BE2C (cell line): ENCODE results near the gene CBLC.
"Not testable (repeated sequence)": the region's sequence is repeated elsewhere in the genome, so short reads cannot be mapped to it uniquely, and the experiment has no call there.

Experiments used
- DNase-seq: peaks from one replicate; pipeline ENCODE4 v3.0.0-alpha.2; 2020
- H3K27me3 ChIP-seq: fragments of 250-450 bp; sonication (Bioruptor Pico); 2 replicates; pipeline ENCODE4 v1.5.1; 2020; ENCODE audit warnings: mild to moderate bottlenecking
- H3K36me3 ChIP-seq: fragments of 250-450 bp; sonication (Bioruptor Pico); 2 replicates; pipeline ENCODE4 v1.5.1; 2020; ENCODE audit warnings: mild to moderate bottlenecking
- H3K4me1 ChIP-seq: fragments of 250-450 bp; sonication (Bioruptor Pico); 2 replicates; pipeline ENCODE4 v1.5.1; 2020
- H3K4me3 ChIP-seq: 2 replicates; pipeline ENCODE4 v1.5.1; 2011; ENCODE audit warnings: low read depth, low read length
- H3K9me3 ChIP-seq: fragments of 250-450 bp; sonication (Bioruptor Pico); 2 replicates; pipeline ENCODE4 v1.5.1; 2020
- CTCF ChIP-seq: IDR thresholded peaks from 2 replicates; pipeline ENCODE4 v1.5.1; 2012; ENCODE audit warnings: mild to moderate bottlenecking, low read depth, low read length

CBLC gene

GRCh38 chr19:44822670-44823372 is 45.1 kb downstream of the CBLC start:
- no peaks in the 10 kb centered on the region for H3K4me1 ChIP-seq
- no peaks in the 10 kb centered on the region for H3K36me3 ChIP-seq
- DNase-seq, result no peak
- no peak overlapping the region for H3K4me3 ChIP-seq
- no peaks in the 10 kb centered on the region for H3K9me3 ChIP-seq
- H3K27me3 ChIP-seq, result peaks cover 4% of the 10 kb centered on the region
- TF ChIP-seq CTCF, result no peak

GRCh38 chr19:44823373-44823698 is 45.6 kb downstream of the CBLC start:
- Histone ChIP-seq H3K36me3 (no peaks in the 10 kb centered on the region), H3K27me3 (peaks cover 4% of the 10 kb centered on the region), H3K4me1 (no peaks in the 10 kb centered on the region), H3K9me3 (no peaks in the 10 kb centered on the region), H3K4me3 (no peak overlapping the region)
- TF ChIP-seq CTCF, result no peak
- DNase-seq, result no peak

DNA sequence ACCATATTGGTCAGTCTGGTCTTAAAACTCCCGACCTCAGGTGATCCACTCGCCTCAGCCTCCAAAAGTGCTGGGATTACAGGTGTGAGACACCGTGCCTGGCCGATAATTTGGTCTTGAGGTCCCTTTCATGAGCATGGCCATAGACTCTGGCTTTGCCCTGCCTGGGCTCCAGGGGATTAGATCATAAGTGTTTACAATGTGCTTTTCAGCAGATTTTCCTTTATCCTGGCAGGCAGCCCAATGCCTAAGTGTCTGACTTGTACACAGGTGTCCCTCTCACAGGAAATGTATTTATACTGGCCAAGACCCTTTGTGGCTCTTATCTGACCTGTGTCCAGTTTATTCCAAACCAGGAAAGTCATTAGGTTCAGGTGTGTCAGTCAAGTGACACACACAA is 47.1 kb downstream of the CBLC start:
- Histone ChIP-seq H3K4me1 (no peaks in the 10 kb centered on the region), H3K4me3 (no peak overlapping the region), H3K9me3 (no peaks in the 10 kb centered on the region), H3K36me3 (no peaks in the 10 kb centered on the region), H3K27me3 (peaks cover 4% of the 10 kb centered on the region)
- no peak for DNase-seq
- TF ChIP-seq CTCF, result no peak

DNA sequence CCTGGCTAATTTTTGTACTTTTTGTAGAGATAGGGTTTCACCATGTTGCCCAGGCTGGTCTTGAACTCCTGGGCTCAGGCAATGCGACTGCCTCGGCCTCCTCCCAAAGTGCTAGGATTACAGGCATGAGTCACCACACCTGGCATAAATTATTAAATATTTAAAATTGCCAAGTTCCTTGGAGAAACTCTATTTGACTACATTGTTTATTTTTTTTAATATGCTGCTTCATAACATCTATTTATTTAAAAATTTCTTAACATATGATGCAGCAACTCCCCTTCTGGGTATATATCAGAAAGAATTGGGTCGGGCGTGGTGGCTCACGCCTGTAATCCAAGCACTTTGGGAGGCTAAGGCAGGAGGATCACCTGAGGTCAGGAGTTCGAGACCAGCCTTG is 55.2 kb downstream of the CBLC start:
- not testable (repeated sequence) for H3K9me3 ChIP-seq, H3K36me3 ChIP-seq, H3K4me3 ChIP-seq, H3K4me1 ChIP-seq, DNase-seq
- peaks cover 38% of the 10 kb centered on the region for H3K27me3 ChIP-seq

DNA sequence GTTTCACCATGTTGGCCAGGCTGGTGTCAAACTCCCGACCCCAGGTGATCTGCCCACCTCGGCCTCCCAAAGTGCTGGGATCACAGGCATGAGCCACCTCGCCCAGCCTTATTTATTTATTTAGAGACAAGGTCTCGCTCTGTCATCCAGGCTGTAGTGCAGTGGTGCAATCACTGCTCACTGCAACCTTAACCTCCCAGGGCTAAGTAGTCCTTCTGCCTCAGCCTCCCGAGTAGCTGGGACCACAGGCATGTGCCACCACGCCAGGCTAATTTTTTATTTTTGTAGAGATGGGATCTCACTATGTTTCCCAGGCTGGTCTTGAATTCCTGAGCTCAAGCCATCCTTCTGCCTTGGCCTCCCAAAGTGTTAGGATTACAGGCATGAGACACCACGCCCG is 56.7 kb downstream of the CBLC start:
- H3K4me1 ChIP-seq, DNase-seq, H3K36me3 ChIP-seq, H3K4me3 ChIP-seq, H3K9me3 ChIP-seq: not testable (repeated sequence)
- peaks cover 38% of the 10 kb centered on the region for H3K27me3 ChIP-seq

DNA sequence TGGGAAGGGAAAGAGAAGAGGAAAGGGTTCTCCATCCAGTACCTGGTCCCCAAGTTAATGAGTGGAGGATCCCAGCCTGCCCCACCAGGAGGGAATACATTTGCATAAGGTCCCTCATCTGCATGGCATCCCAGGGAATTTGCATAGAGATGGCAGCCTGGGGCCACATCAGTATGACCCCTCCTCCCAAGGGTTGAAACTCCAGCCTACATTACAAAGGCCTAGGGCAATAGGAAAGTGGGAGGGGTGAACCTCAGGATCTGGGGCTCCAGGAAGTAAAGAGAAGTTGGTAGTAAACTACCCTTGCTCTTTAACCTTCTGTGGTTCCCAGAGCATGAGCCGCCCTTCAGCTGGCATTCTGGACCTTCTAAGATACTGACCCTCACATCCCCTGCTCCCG is 61.6 kb downstream of the CBLC start:
- no peaks in the 10 kb centered on the region for H3K4me1 ChIP-seq
- H3K27me3 ChIP-seq, result peaks cover 3% of the 10 kb centered on the region
- no peaks in the 10 kb centered on the region for H3K9me3 ChIP-seq
- no peaks in the 10 kb centered on the region for H3K36me3 ChIP-seq
- no peak for DNase-seq
- no peak for TF ChIP-seq CTCF
- H3K4me3 ChIP-seq, result no peak overlapping the region

DNA sequence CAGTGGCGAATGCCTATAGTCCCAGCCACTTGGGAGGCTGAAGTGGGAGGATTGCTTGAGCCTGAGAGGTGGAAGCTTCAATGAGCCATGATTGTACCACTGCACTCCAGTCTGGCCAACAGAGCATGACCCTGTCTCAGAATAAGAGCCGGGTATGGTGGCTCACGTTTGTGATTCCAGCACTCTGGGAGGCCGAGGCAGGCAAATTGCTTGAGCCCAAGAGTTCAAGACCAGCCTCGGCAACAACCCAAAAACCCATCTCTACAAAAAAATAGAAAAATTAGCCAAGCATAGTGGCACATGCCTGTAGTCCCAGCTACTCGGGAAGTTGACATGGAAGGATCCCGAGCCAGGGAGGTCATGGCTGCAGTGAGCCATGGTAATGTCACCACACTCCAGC is 63.1 kb downstream of the CBLC start:
- TF ChIP-seq CTCF, result no peak
- H3K36me3 ChIP-seq, result no peaks in the 10 kb centered on the region

More for the DNA sequence above, 63.1 kb downstream of the CBLC start:
- Histone ChIP-seq H3K4me1 (no peaks in the 10 kb centered on the region), H3K4me3 (no peak overlapping the region), H3K27me3 (no peaks in the 10 kb centered on the region; the same call in 1 of the 2 replicates), H3K9me3 (no peaks in the 10 kb centered on the region)
- DNase-seq, result no peak
